ENCODE results near the gene CELF4. TPM values are rescaled to one million over a fixed set of nuclear protein-coding genes. Genes with fewer than 3 reads are reported as not detected.

The CELF4 gene
- total and polyA plus RNA-seq, 10 of the 15 experiments (the other 5 are each of a cell fraction or from before 2014, with no cell fraction given), result 0.03 to 0.32 TPM; not detected in 8

- no peaks in the 10 kb centered on the region; a peak in 2 of 4 replicates for H3K27me3 ChIP-seq (replicated peaks in 1 of 2; ENCODE audit: control insufficient read depth in 2 of 2, insufficient read depth in 2 of 2, low read length in 1 of 2)
- H3K79me2 ChIP-seq (ENCODE audit: control insufficient read depth, insufficient read depth, low read length), result no peaks in the 10 kb centered on the region
- H3K9me3 ChIP-seq (replicated peaks; ENCODE audit: control insufficient read depth, insufficient read depth, low read length), result no peaks in the 10 kb centered on the region
- TF ChIP-seq ZNF24 (IDR thresholded peaks at IDR 0.05) (no peak), TBL1XR1 (IDR thresholded peaks at IDR 0.05; ENCODE audit: low read depth, low read length) (no peak), CHD4 (IDR thresholded peaks at IDR 0.05) (no peak), STAT3 (IDR thresholded peaks at IDR 0.05; ENCODE audit: low read depth, low read length) (no peak), MYC (IDR thresholded peaks at IDR 0.05; ENCODE audit: insufficient read depth, insufficient read length, insufficient replicate concordance, low read length, severe bottlenecking) (no peak), BACH1 (IDR thresholded peaks at IDR 0.05; ENCODE audit: borderline replicate concordance) (no peak), WRNIP1 (IDR thresholded peaks at IDR 0.05; ENCODE audit: borderline replicate concordance, low read depth, low read length) (no peak), USF2 (IDR thresholded peaks at IDR 0.05; ENCODE audit: borderline replicate concordance, low read depth, low read length) (no peak), IRF5 (IDR thresholded peaks at IDR 0.05; ENCODE audit: borderline replicate concordance) (no peak), ATF3 (IDR thresholded peaks at IDR 0.05; ENCODE audit: borderline replicate concordance, extremely low read depth, low read depth, low read length) (no peak), HDGF (IDR thresholded peaks at IDR 0.05) (no peak), POLR2A (IDR thresholded peaks at IDR 0.05; ENCODE audit: low read depth, low read length) (no peak), ATF2 (IDR thresholded peaks at IDR 0.05; ENCODE audit: low read length) (no peak), HDAC6 (IDR thresholded peaks at IDR 0.05; ENCODE audit: unreplicated experiment) (no peak), MTA2 (IDR thresholded peaks at IDR 0.05; ENCODE audit: low read depth) (no peak), NR2F1 (conservative IDR thresholded peaks at IDR 0.05) (no peak)
- no peaks in the 10 kb centered on the region for H3K4me1 ChIP-seq (ENCODE audit: control insufficient read depth, insufficient read depth, low read length)
- in situ Hi-C loops (cut with MboI), result no loop called here
- no peaks in the 10 kb centered on the region for H3K36me3 ChIP-seq (ENCODE audit: control insufficient read depth in 2 of 2, insufficient read depth in 2 of 2, low read length in 1 of 2)
- H3K4me2 ChIP-seq (ENCODE audit: control insufficient read depth, insufficient read depth), result no peak overlapping the region
- intact Hi-C loops (cut with micrococcal nuclease; ENCODE audit: unreplicated experiment), result no loop called here
- no TSS peak for BruUV-seq (replicated peaks)
- no peak for ATAC-seq
- no peak for FAIRE-seq
- H4K20me1 ChIP-seq (ENCODE audit: control insufficient read depth, insufficient read depth), result no peaks in the 10 kb centered on the region
- H3K4me3 ChIP-seq, result no peak overlapping the region
- POLR2A ChIA-PET, result interaction anchor here (0.6 kb wide), 1 partner anchor 85 kb away, joined by 3 read pairs; no protein-coding TSS in a partner anchor
- SMC1A ChIA-PET (ENCODE audit: uncharacterized antibody, unreplicated experiment), result no interaction called here
- 43% methylated on average over 20 of the region's 23 CpGs for WGBS (ENCODE audit: insufficient coverage, insufficient replicate concordance, low lambda C conversion rate, missing lambda C conversion rate)
- H3K9ac ChIP-seq (ENCODE audit: control insufficient read depth, insufficient read depth, low read length), result no peak overlapping the region
- CTCF ChIA-PET, result no interaction called here
- no peak overlapping the region for H2AFZ ChIP-seq (ENCODE audit: control insufficient read depth, low read depth, low read length)
- no peak for DNase-seq (ENCODE audit: low read depth, low spot score)
- RAD21 ChIA-PET (ENCODE audit: unreplicated experiment), result no interaction called here
- no peak overlapping the region for H3K27ac ChIP-seq (ENCODE audit: control insufficient read depth, insufficient read depth)
Observed at GRCh38 chr18:37334631-37335408, 230.8 kb downstream of the CELF4 start.

All from GM12878 (cell line).